IMR-90 (cell line): ENCODE data around the gene CTDSPL. TPM values are rescaled to one million over a fixed set of nuclear protein-coding genes. Genes with fewer than 3 reads are reported as not detected.

Experiments used
- ATAC-seq: fragments of 200-7000 bp; cut with Tn5 transposase; 2 replicates; pipeline ENCODE4 v1.9.1; 2020; ENCODE audit warnings: low read depth, mild to moderate bottlenecking, moderate library complexity
- BruUV-seq: library from RNA; stranded (reverse); fragments of 400-500 nt; replicated peaks from 2 replicates; lab custom pipeline; 2021; lab: Mats Ljungman, UMichigan
- CTCF ChIA-PET: fragments of 300-600 bp; formaldehyde crosslinking; extraction: SDS; loops from one replicate; lab custom pipeline; 2021; ENCODE audit warnings: antibody characterized with exemption; lab: Yijun Ruan, JAX
- POLR2A ChIA-PET: fragments of 300-600 bp; sonication (Branson Sonifier 250); formaldehyde crosslinking; loops from one replicate; lab custom pipeline; 2022; ENCODE audit warnings: antibody characterized with exemption; ENCODE audit not compliant: unreplicated experiment; lab: Charles Lee
- DNase-seq: peaks from one replicate; pipeline ENCODE4 v3.0.0; 2013
- H2AFZ ChIP-seq: replicated peaks from 2 replicates; pipeline ENCODE3; 2013; ENCODE audit warnings: low read length, mild to moderate bottlenecking; ENCODE audit not compliant: poor library complexity
- H2AK5ac ChIP-seq: 2 replicates; pipeline ENCODE4 v1.6.1; 2013; ENCODE audit warnings: low read depth, low read length, inconsistent platforms
- H2AK9ac ChIP-seq: replicated peaks from 2 replicates; pipeline ENCODE3; 2013; ENCODE audit warnings: mild to moderate bottlenecking, low read depth, low read length, moderate library complexity; ENCODE audit not compliant: poor library complexity
- H2BK120ac ChIP-seq: 2 replicates; pipeline ENCODE4 v1.6.1; 2013; ENCODE audit warnings: low read depth, low read length, inconsistent platforms
- H2BK15ac ChIP-seq: 3 replicates; pipeline ENCODE4 v1.6.1; 2013; ENCODE audit warnings: low read depth, low read length, inconsistent platforms
- H2BK20ac ChIP-seq: 2 replicates; pipeline ENCODE4 v1.6.1; 2013; ENCODE audit warnings: low read depth, mild to moderate bottlenecking, inconsistent platforms, low read length, moderate library complexity
- H2BK5ac ChIP-seq: 2 replicates; pipeline ENCODE4 v1.6.1; 2013; ENCODE audit warnings: mild to moderate bottlenecking, low read depth, low read length, inconsistent platforms; ENCODE audit not compliant: poor library complexity, severe bottlenecking
- H3K14ac ChIP-seq: replicated peaks from 2 replicates; pipeline ENCODE4 v1.6.1; 2013; ENCODE audit warnings: low read depth, low read length, inconsistent platforms
- H3K18ac ChIP-seq: 2 replicates; pipeline ENCODE4 v1.6.1; 2013; ENCODE audit warnings: low read depth, low read length, control low read depth
- H3K23ac ChIP-seq: 2 replicates; pipeline ENCODE4 v1.6.1; 2013; ENCODE audit warnings: low read depth, low read length, inconsistent platforms
- H3K27ac ChIP-seq: 2 replicates; pipeline ENCODE4 v1.5.1; 2013; ENCODE audit warnings: mild to moderate bottlenecking, control low read depth, low read length; ENCODE audit not compliant: insufficient read depth
- H3K27me3 ChIP-seq: 2 replicates; pipeline ENCODE4 v1.6.1; 2013; ENCODE audit warnings: low read length; ENCODE audit not compliant: control insufficient read depth, insufficient read depth
- H3K36me3 ChIP-seq: 2 replicates; pipeline ENCODE4 v1.6.1; 2013; ENCODE audit warnings: low read length, mixed read lengths; ENCODE audit not compliant: control insufficient read depth, insufficient read depth
- H3K4ac ChIP-seq: 2 replicates; pipeline ENCODE4 v1.6.1; 2013; ENCODE audit warnings: low read depth, low read length, inconsistent platforms
- H3K4me1 ChIP-seq: 2 replicates; pipeline ENCODE4 v1.6.1; 2013; ENCODE audit warnings: low read length, mixed read lengths; ENCODE audit not compliant: control insufficient read depth, insufficient read depth
- H3K4me2 ChIP-seq: 2 replicates; pipeline ENCODE4 v1.6.1; 2013; ENCODE audit warnings: low read depth, mild to moderate bottlenecking, control low read depth, low read length, moderate library complexity
- H3K4me3 ChIP-seq: 2 replicates; pipeline ENCODE4 v1.5.1; 2013; ENCODE audit warnings: low read depth, mild to moderate bottlenecking, control low read depth, low read length, moderate library complexity; ENCODE audit not compliant: insufficient read depth
- H3K56ac ChIP-seq: 2 replicates; pipeline ENCODE4 v1.6.1; 2013; ENCODE audit warnings: low read length, inconsistent platforms; ENCODE audit not compliant: insufficient read depth; ENCODE audit errors: extremely low read depth
- H3K79me1 ChIP-seq, 2 experiments: 2 replicates each; pipeline ENCODE4 v1.6.1; 2013; ENCODE audit warnings: low read length in 2 of 2, inconsistent platforms in 1 of 2, low read depth in 1 of 2
- H3K9ac ChIP-seq: 2 replicates; pipeline ENCODE4 v1.6.1; 2013; ENCODE audit warnings: low read depth, low read length, control low read depth
- H3K9me1 ChIP-seq: 2 replicates; pipeline ENCODE4 v1.6.1; 2013; ENCODE audit warnings: low read length, inconsistent platforms; ENCODE audit not compliant: insufficient read depth
- H3K9me3 ChIP-seq: 2 replicates; pipeline ENCODE4 v1.6.1; 2013; ENCODE audit warnings: low read length; ENCODE audit not compliant: control insufficient read depth, insufficient read depth
- H4K20me1 ChIP-seq: 2 replicates; pipeline ENCODE4 v1.6.1; 2013; ENCODE audit warnings: low read length, inconsistent platforms; ENCODE audit not compliant: insufficient read depth
- H4K5ac ChIP-seq: 2 replicates; pipeline ENCODE4 v1.6.1; 2013; ENCODE audit warnings: mild to moderate bottlenecking, low read depth, low read length, control low read depth
- H4K8ac ChIP-seq, 2 experiments: 2 replicates each; pipeline ENCODE4 v1.6.1; 2013; ENCODE audit warnings: low read depth in 2 of 2, low read length in 2 of 2, control low read depth in 1 of 2, inconsistent platforms in 1 of 2
- H4K91ac ChIP-seq: 2 replicates; pipeline ENCODE4 v1.6.1; 2013; ENCODE audit warnings: low read depth, low read length, inconsistent platforms; ENCODE audit not compliant: insufficient read depth
- RFX5 ChIP-seq: IDR thresholded peaks from 2 replicates; pipeline ENCODE4 v1.8.0; 2012; ENCODE audit warnings: low read depth, mild to moderate bottlenecking, low read length, moderate library complexity
- WGBS, 2 experiments: methylation state at CpG; one replicate each; pipeline versions ENCODE4 v1.1.5 to v1.1.7; 2013; ENCODE audit warnings: missing lambda C conversion rate in 2 of 2; ENCODE audit not compliant: insufficient read length in 1 of 2; ENCODE audit errors: extremely low coverage in 2 of 2; 5-methylcytosine and 5-hydroxymethylcytosine counted together
- dilution Hi-C: fragments of 300-500 bp; cut with HindIII; formaldehyde crosslinking; loops from one replicate; pipeline ENCODE4 v1.14.3; 2018; ENCODE audit warnings: low sequenced_read_pairs; ENCODE audit not compliant: unreplicated experiment
- in situ Hi-C: fragments of 300-500 bp; cut with MboI; formaldehyde crosslinking; loops from 3 replicates; pipeline ENCODE4 v1.14.3; 2019; ENCODE audit warnings: low sequenced_read_pairs, inconsistent platforms, mixed read lengths
- intact Hi-C: fragments of 100-400 bp; cut with micrococcal nuclease; formaldehyde crosslinking; loops from 2 replicates; pipeline ENCODE4 v1.10.0; 2022
- polyA plus RNA-seq, 3 experiments: library from polyadenylated mRNA; depleted of rRNA; stranded (reverse); fragments of >200 nt; gene quantifications; 2 replicates each; pipeline ENCODE4 v1.2.3, GENCODE V29; 2012; ENCODE audit warnings: low replicate concordance in 1 of 3
- total RNA-seq: library from RNA; depleted of rRNA; stranded (reverse); fragments of >200 nt; gene quantifications from 2 replicates; pipeline ENCODE4 v1.2.3, GENCODE V29; 2012

The CTDSPL gene
- total and polyA plus RNA-seq, 2 of the 4 experiments (the other 2 are of a cell fraction), result 24.5 to 29.0 TPM

DNA sequence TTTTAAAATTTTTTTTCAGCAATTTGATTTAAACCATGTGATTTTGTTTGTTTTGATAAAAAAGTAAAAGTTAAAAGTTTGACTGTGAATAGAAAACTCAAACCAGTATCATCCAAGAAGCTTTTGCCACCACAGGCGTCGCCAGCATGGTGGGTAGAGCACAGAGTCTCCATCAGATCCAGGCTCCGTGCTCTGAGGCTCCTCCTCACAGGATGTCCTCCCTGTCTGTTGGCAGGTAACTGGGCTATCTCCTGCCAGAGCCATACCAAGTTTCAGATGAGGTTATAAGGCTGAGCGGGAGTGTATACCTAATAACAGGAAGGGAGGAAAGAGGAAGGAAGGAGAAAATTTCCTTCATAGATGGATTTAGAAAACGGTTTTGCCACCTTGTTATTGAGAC lies 28.8 kb downstream of the CTDSPL start:
- H4K5ac ChIP-seq, result no peak overlapping the region

More for the DNA sequence above, 28.8 kb downstream of the CTDSPL start:
- Histone ChIP-seq H4K20me1 (peaks cover 56% of the 10 kb centered on the region; the same call in 1 of the 2 replicates), H2AFZ (no peak overlapping the region), H4K8ac (no peak overlapping the region), H3K14ac (no peak overlapping the region), H3K36me3 (no peaks in the 10 kb centered on the region), H3K4me1 (peaks cover 8% of the 10 kb centered on the region), H3K27ac (no peak overlapping the region), H3K18ac (no peak overlapping the region), H2BK15ac (no peak overlapping the region), H3K56ac (no peak overlapping the region), H3K79me1 (peaks cover 48 to 65% of the 10 kb centered on the region in 2 experiments), H3K27me3 (no peaks in the 10 kb centered on the region), H3K9me1 (peaks cover 28% of the 10 kb centered on the region), H3K4me3 (no peak overlapping the region), H4K91ac (no peak overlapping the region), H2BK20ac (no peak overlapping the region), H2BK5ac (no peak overlapping the region), H3K23ac (no peak overlapping the region), H2AK5ac (no peak overlapping the region), H2AK9ac (no peak overlapping the region), H2BK120ac (no peak overlapping the region), H3K4me2 (no peak overlapping the region), H3K4ac (no peak overlapping the region), H3K9ac (no peak overlapping the region), H3K9me3 (no peaks in the 10 kb centered on the region)
- BruUV-seq, result no TSS peak
- no peak for ATAC-seq
- DNase-seq, result no peak
- dilution Hi-C loops, result no loop called here
- WGBS, 2 experiments, result no CpG with 5 or more reads among the region's 5 CpGs
- CTCF ChIA-PET, result no interaction called here
- POLR2A ChIA-PET, result no interaction called here
- TF ChIP-seq RFX5, result no peak
- in situ Hi-C loops, result no loop called here
- intact Hi-C loops, result no loop called here
